K562 (cell line): Measurements from ENCODE around the gene TNFAIP6. TPM values are rescaled to one million over a fixed set of nuclear protein-coding genes. Genes with fewer than 3 reads are reported as not detected.

Source experiments
- ARHGAP35 ChIP-seq: fragments of 450-650 bp; IDR thresholded peaks from 2 replicates; pipeline ENCODE4 v1.6.1; 2018; ENCODE audit not compliant: partially characterized antibody
- CTBP1 ChIP-seq: fragments of 450-650 bp; IDR thresholded peaks from 2 replicates; pipeline ENCODE4 v1.6.1; 2016; ENCODE audit warnings: borderline replicate concordance
- E2F8 ChIP-seq: fragments of 450-650 bp; IDR thresholded peaks from 2 replicates; pipeline ENCODE4 v1.7.1; 2018; ENCODE audit warnings: mild to moderate bottlenecking, low read depth; ENCODE audit not compliant: partially characterized antibody
- ELF1 ChIP-seq: fragments of 200-800 bp; sonication (Bioruptor generic); IDR thresholded peaks from 2 replicates; pipeline ENCODE4 v1.6.1; 2016; ENCODE audit warnings: missing genetic modification characterization, missing compliant biosample characterization
- HNRNPK ChIP-seq: fragments of 200-400 bp; formaldehyde crosslinking; IDR thresholded peaks from one replicate; pipeline ENCODE4 v1.6.1; 2018; ENCODE audit warnings: mild to moderate bottlenecking, low read depth, low read length; ENCODE audit not compliant: poor library complexity, severe bottlenecking
- HSF4 ChIP-seq: fragments of 250-450 bp; sonication (Bioruptor Pico); IDR thresholded peaks from 2 replicates; pipeline ENCODE4 v2.1.2; 2022; ENCODE audit warnings: mild to moderate bottlenecking, moderate library complexity, borderline replicate concordance
- IRF1 ChIP-seq: sonication (generic); formaldehyde crosslinking; IDR thresholded peaks from 2 replicates; pipeline ENCODE4 v1.8.0; 2022; ENCODE audit warnings: missing genetic modification reagents, mild to moderate bottlenecking, borderline replicate concordance
- KHSRP ChIP-seq: fragments of 450-650 bp; IDR thresholded peaks from 2 replicates; pipeline ENCODE4 v1.6.1; 2017
- MECOM ChIP-seq: fragments of 250-450 bp; sonication (Bioruptor Pico); IDR thresholded peaks from 2 replicates; pipeline ENCODE4 v1.8.0; 2022; ENCODE audit warnings: inconsistent platforms
- MYNN ChIP-seq, 2 experiments: sonication (generic); formaldehyde crosslinking in 1 of 2; IDR thresholded peaks; 2 replicates each; pipeline versions ENCODE4 v1.5.0 to v1.6.1; 2016 to 2020; ENCODE audit warnings: antibody characterized with exemption in 1 of 2, missing genetic modification reagents in 1 of 2
- NR0B1 ChIP-seq: fragments of 450-650 bp; IDR thresholded peaks from one replicate; pipeline ENCODE4 v1.6.1; 2018; ENCODE audit warnings: mild to moderate bottlenecking, moderate library complexity; ENCODE audit not compliant: partially characterized antibody
- POLR3G ChIP-seq: IDR thresholded peaks from 2 replicates; pipeline ENCODE4 v1.6.1; 2011; ENCODE audit not compliant: insufficient read length, insufficient replicate concordance; ENCODE audit errors: extremely low read depth
- PRMT5 ChIP-seq: sonication (generic); formaldehyde crosslinking; IDR thresholded peaks from 2 replicates; pipeline ENCODE4 v1.5.0; 2020; ENCODE audit warnings: missing genetic modification reagents
- PURB ChIP-seq: sonication (generic); formaldehyde crosslinking; IDR thresholded peaks from 2 replicates; pipeline ENCODE4 v1.9.0; 2021; ENCODE audit warnings: low read depth, mild to moderate bottlenecking, missing genetic modification reagents
- SFPQ ChIP-seq: fragments of 200-400 bp; formaldehyde crosslinking; IDR thresholded peaks from 2 replicates; pipeline ENCODE4 v1.6.1; 2017; ENCODE audit warnings: mild to moderate bottlenecking, low read depth, low read length, moderate library complexity
- SIN3A ChIP-seq, 2 experiments: fragments of 150-350 bp in 1 of 2; IDR thresholded peaks; 2 replicates each; pipeline ENCODE4 v1.6.1; 2011 to 2016; ENCODE audit warnings: borderline replicate concordance in 2 of 2, low read depth in 2 of 2, low read length in 2 of 2, mild to moderate bottlenecking in 2 of 2, moderate library complexity in 2 of 2; ENCODE audit not compliant: control insufficient read depth in 1 of 2
- SMARCE1 ChIP-seq: fragments of 450-650 bp; IDR thresholded peaks from 2 replicates; pipeline ENCODE4 v1.7.1; 2016; ENCODE audit warnings: mild to moderate bottlenecking
- ZEB2 ChIP-seq: fragments of 450-650 bp; IDR thresholded peaks from 2 replicates; pipeline ENCODE4 v1.6.1; 2016
- ZNF324 ChIP-seq: fragments of 250-450 bp; sonication (Bioruptor Pico); IDR thresholded peaks from 2 replicates; pipeline ENCODE4 v1.4.0; 2020; ENCODE audit warnings: mild to moderate bottlenecking
- ZNF583 ChIP-seq: fragments of 250-450 bp; sonication (Bioruptor Pico); IDR thresholded peaks from 2 replicates; pipeline ENCODE4 v1.4.0; 2020
- ZNF644 ChIP-seq: fragments of 200-800 bp; sonication (Bioruptor generic); IDR thresholded peaks from 2 replicates; pipeline ENCODE4 v1.6.1; 2016; ENCODE audit warnings: low read depth, missing genetic modification characterization, missing compliant biosample characterization
- ZSCAN29 ChIP-seq: fragments of 450-650 bp; IDR thresholded peaks from 2 replicates; pipeline ENCODE4 v1.6.1; 2017
- polyA plus RNA-seq, 8 experiments: library from polyadenylated mRNA; depleted of rRNA in 4 of 8; stranded (reverse) in 5 of 8; unstranded in 3 of 8; fragments of >200 nt; fragmentation: Nextera tagmentation in 2 of 8; fragmentation: Illumina TruSeq in 1 of 8; extraction: Ambion mirVana in 2 of 8; extraction: Trizol in 1 of 8; gene quantifications; 2 replicates each; pipeline versions ENCODE4 v1.2.1 to v1.2.3, GENCODE V29; 2011 to 2014; ENCODE audit warnings: inconsistent platforms in 1 of 8, missing spikeins in 1 of 8
- total RNA-seq, 7 experiments: library from RNA; depleted of rRNA in 6 of 7; stranded (reverse); fragments of >200 nt in 6 of 7; fragmentation: Illumina TruSeq in 2 of 7; extraction: Trizol in 2 of 7; gene quantifications; 2 replicates each; pipeline versions ENCODE4 v1.2.1 to v1.2.3, GENCODE V29; 2011 to 2021; ENCODE audit warnings: low replicate concordance in 1 of 7

Gene TNFAIP6
- total and polyA plus RNA-seq, 9 of the 15 experiments (the other 6 are each of a cell fraction or from before 2014, with no cell fraction given) = 0.07 to 0.28 (median 0.08) TPM; not detected in 6

GRCh38 chr2:151410485-151410834 lies 53.1 kb downstream of the TNFAIP6 start (continued):
- 0 out of 2 replicates have a peak, but pooled peaks have one; percentile 10 for TF ChIP-seq ELF1 (tag)
- TF ChIP-seq IRF1 = no peak
- TF ChIP-seq ZNF324 (CRISPR knock-in tag) = no peak
- TF ChIP-seq SMARCE1 = peak; percentile 54; the same call in 1 of the 2 replicates
- TF ChIP-seq ZEB2 = peak; percentile 64
- no peak for TF ChIP-seq ARHGAP35
- TF ChIP-seq SIN3A (IDR thresholded peaks at IDR 0.05; ENCODE audit: borderline replicate concordance in 2 of 2, control insufficient read depth in 1 of 2, low read depth in 2 of 2, low read length in 2 of 2) = peak in 1 of 2 experiments; percentile 92; a peak in 2 of 4 replicates
- TF ChIP-seq POLR3G = no peak
- no peak for TF ChIP-seq MECOM (CRISPR knock-in tag)
- no peak for TF ChIP-seq ZSCAN29
- TF ChIP-seq HNRNPK = no peak
- TF ChIP-seq PURB (CRISPR knock-in tag) = no peak
- no peak for TF ChIP-seq ZNF644
- no peak for TF ChIP-seq CTBP1
- no peak for TF ChIP-seq SFPQ
- TF ChIP-seq MYNN (IDR thresholded peaks at IDR 0.05) = no peak
- TF ChIP-seq MYNN (CRISPR knock-in tag; IDR thresholded peaks at IDR 0.05) = no peak
- TF ChIP-seq E2F8 = no peak
- no peak for TF ChIP-seq ZNF583 (CRISPR knock-in tag)
- no peak for TF ChIP-seq PRMT5
- no peak for TF ChIP-seq HSF4 (CRISPR knock-in tag)
- no peak for TF ChIP-seq NR0B1
- TF ChIP-seq KHSRP = peak; percentile 15; the same call in 1 of the 2 replicates
